ENCODE data around the gene SNRPE.

SNRPE gene

DNA sequence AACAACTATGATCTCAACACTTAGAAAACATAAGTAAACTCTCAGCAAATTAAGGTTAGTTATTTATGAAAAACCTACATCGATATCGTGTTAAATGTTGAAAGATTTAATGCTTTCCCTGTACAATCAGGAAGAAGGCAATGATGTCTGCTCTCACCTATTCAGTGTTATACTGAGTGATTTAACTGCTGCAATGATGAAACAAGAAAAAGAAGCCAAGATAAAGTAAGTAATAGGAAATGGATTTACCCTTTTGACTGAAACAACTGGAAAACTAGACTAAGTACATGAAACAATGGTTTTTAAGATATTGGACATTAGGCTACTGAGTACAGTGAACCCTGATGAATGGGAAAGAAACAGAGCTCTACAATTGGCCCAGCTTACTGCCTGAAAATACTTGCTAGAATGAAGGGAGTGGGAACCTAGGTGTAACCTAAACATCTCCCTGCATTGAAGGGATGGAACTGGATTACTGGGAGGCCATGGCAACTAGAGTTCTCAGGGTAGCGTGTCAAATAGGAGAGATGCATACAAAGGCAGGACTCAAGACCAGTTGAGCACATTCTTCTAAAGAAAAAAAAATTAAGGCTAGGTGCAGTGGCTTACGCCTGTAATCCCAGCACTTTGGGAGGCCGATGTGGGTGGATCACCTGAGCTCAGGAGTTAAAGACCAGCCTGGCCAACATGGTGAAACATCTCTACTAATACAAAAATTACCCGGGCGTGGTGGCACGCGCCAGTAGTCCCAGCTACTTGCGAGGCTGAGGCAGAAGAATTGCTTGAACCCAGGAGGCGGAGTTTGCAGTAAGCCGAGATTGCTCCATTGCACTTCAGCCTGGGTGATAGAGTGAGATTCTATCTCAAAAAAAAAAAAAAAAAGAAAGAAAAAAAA, 37.3 kb downstream of the SNRPE start:
- no peak for DNase-seq (ENCODE audit: low read depth in 1 of 2, low spot score in 1 of 2)
- no peak for TF ChIP-seq CTCF (IDR thresholded peaks at IDR 0.05; ENCODE audit: insufficient read depth, low read length)
- TF ChIP-seq GABPA (IDR thresholded peaks at IDR 0.05; ENCODE audit: low read depth): no peak
- no peak for TF ChIP-seq SPI1 (IDR thresholded peaks at IDR 0.05; ENCODE audit: borderline replicate concordance, low read depth)
- no peak for TF ChIP-seq REST (IDR thresholded peaks at IDR 0.05; ENCODE audit: insufficient replicate concordance, low read depth)
- TF ChIP-seq POLR2AphosphoS5 (IDR thresholded peaks at IDR 0.05; ENCODE audit: low read depth): no peak
- Histone ChIP-seq H3K27me3 (ENCODE audit: insufficient read depth, poor library complexity, severe bottlenecking) (no peaks in the 10 kb centered on the region), H3K4me3 (replicated peaks; ENCODE audit: insufficient read depth, low read length) (no peak overlapping the region), H3K27ac (replicated peaks) (no peak overlapping the region)

DNA sequence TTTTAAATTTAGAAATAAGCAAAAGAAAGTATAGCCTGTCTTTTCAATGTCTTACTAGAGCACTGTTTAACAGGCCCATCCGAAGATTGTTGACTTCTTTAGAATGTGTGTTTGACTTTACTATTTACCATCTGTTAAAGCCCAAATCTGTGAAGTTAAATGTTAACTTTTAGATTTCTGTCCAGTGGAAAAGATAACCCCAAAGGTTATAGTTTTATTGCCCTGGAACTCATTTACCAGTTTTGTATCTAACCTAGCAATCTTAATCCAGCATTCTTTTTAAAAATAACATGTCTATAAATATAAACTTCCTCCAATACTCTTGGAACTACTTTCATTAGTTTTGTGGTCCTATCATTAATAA, 37.9 kb downstream of the SNRPE start:
- H3K27ac ChIP-seq (replicated peaks): no peak overlapping the region
- TF ChIP-seq REST (IDR thresholded peaks at IDR 0.05; ENCODE audit: insufficient replicate concordance, low read depth) (no peak), SPI1 (IDR thresholded peaks at IDR 0.05; ENCODE audit: borderline replicate concordance, low read depth) (no peak), CTCF (IDR thresholded peaks at IDR 0.05; ENCODE audit: insufficient read depth, low read length) (no peak), POLR2AphosphoS5 (IDR thresholded peaks at IDR 0.05; ENCODE audit: low read depth) (no peak), GABPA (IDR thresholded peaks at IDR 0.05; ENCODE audit: low read depth) (no peak)
- DNase-seq (ENCODE audit: low read depth in 1 of 2, low spot score in 1 of 2): no peak
- H3K27me3 ChIP-seq (ENCODE audit: insufficient read depth, poor library complexity, severe bottlenecking): no peaks in the 10 kb centered on the region
- no peak overlapping the region for H3K4me3 ChIP-seq (replicated peaks; ENCODE audit: insufficient read depth, low read length)

DNA sequence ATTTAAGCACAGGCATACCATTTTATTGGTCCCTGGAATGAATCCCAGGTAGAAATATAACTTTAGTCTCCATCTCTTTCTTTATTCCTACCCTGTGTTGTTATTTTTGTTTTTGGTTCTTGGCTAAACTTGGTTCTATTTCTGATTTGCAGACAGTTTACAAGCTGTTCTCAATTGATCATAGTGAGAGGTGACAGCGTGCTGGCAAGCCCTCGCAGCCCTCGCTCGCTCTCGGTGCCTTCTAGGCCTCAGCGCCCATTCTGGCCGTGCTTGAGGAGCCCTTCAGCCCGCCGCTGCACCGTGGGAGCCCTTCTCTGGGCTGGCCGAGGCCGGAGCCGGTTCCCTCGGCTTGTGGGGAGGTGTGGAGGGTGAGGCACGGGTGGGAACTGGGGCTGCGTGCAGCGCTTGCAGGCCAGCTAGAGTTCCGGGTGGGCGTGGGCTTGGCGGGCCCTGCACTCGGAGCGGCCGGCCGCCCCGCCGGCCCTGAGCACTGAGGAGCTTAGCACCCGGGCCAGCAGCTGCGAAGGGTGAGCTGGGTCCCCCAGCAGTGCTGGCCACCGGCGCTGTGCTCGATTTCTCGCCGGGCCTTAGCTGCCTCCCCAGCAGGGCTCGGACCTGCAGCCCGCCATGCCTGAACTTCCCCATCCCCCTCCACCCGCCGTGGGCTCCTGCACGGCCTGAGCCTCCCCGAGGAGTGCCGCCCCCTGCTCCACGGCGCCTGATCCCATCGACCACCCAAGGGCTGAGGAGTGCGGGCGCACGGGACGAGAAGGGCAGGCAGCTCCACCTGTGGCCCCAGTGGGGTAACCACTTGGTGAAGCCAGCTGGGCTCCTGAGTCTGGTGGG, 38.7 kb downstream of the SNRPE start:
- H3K27ac ChIP-seq (replicated peaks): no peak overlapping the region

More for the DNA sequence above, 38.7 kb downstream of the SNRPE start:
- TF ChIP-seq POLR2AphosphoS5 (IDR thresholded peaks at IDR 0.05; ENCODE audit: low read depth) (no peak), SPI1 (IDR thresholded peaks at IDR 0.05; ENCODE audit: borderline replicate concordance, low read depth) (no peak), GABPA (IDR thresholded peaks at IDR 0.05; ENCODE audit: low read depth) (no peak), REST (IDR thresholded peaks at IDR 0.05; ENCODE audit: insufficient replicate concordance, low read depth) (no peak), CTCF (IDR thresholded peaks at IDR 0.05; ENCODE audit: insufficient read depth, low read length) (no peak)
- H3K27me3 ChIP-seq (ENCODE audit: insufficient read depth, poor library complexity, severe bottlenecking): no peaks in the 10 kb centered on the region
- H3K4me3 ChIP-seq (replicated peaks; ENCODE audit: insufficient read depth, low read length): no peak overlapping the region
- DNase-seq (ENCODE audit: low read depth in 1 of 2, low spot score in 1 of 2): no peak
